LNCAP (cell line): Measurements from ENCODE around the gene YTHDF2.

ENCODE experiments used
- TF ChIP-seq, protein P1 (sequence below): fragments of 450-650 bp; IDR thresholded peaks from 2 replicates; pipeline ENCODE4 v1.5.1; 2017; ENCODE audit warnings: mild to moderate bottlenecking

The YTHDF2 gene

DNA sequence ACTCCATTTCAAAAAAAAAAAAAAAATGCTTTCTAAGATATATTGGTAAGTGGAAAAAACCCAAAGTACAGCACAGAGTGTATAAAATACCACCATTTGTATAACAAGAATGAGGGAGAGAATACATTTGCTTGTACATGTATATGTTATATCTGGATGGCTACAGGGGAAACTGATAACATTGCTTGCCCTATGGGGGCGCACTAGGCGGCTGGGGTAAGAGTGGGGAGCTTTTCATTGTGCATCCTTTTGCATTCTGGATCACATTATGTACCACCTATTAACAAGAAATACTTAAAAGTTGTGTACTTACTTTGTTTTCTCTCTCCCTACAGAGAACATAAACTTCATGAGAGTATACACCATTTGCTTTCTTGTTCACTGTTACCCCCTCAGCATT, 46.6 kb downstream of the YTHDF2 start:
- TF ChIP-seq, protein P1, sequence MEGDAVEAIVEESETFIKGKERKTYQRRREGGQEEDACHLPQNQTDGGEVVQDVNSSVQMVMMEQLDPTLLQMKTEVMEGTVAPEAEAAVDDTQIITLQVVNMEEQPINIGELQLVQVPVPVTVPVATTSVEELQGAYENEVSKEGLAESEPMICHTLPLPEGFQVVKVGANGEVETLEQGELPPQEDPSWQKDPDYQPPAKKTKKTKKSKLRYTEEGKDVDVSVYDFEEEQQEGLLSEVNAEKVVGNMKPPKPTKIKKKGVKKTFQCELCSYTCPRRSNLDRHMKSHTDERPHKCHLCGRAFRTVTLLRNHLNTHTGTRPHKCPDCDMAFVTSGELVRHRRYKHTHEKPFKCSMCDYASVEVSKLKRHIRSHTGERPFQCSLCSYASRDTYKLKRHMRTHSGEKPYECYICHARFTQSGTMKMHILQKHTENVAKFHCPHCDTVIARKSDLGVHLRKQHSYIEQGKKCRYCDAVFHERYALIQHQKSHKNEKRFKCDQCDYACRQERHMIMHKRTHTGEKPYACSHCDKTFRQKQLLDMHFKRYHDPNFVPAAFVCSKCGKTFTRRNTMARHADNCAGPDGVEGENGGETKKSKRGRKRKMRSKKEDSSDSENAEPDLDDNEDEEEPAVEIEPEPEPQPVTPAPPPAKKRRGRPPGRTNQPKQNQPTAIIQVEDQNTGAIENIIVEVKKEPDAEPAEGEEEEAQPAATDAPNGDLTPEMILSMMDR, result no peak

DNA sequence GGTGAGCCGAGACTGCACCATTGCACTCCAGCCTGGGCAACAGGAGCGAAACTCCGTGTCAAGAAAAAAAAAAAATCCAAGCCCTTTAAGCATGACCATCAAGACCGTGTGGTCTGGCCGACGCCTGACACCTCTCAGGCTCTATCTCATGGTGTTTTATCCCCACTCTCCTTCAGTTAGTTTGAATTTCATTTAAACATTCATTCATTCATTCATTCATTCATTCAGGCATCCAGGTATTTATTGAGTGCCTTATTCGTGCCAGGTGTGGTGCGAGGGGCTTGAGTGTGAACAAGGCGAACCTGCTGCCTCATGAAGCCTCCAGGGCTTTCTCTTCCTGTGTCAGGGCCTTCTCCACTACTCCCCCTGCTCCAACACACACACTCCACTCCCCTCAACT, 52.7 kb downstream of the YTHDF2 start:
- TF ChIP-seq, protein P1, result no peak

DNA sequence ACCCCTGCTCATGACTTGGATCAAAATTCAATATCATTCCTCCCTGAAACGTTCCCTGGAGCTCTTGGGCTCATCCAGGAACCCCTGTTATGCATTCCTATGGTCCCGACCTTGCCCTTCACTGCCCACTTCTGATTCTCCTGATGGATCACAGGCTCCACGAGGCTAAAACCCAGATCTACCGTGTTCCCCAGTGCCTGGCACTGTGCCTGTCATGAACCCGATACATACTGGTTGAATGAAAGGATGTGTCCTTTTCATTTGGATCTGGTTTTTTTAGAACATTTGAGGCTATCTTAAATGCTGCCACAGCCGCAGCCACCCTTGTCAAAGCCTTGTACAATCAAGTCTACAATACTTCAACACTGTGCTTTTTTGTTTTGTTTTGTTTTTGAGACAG, 53.1 kb downstream of the YTHDF2 start:
- TF ChIP-seq, protein P1, result no peak

DNA sequence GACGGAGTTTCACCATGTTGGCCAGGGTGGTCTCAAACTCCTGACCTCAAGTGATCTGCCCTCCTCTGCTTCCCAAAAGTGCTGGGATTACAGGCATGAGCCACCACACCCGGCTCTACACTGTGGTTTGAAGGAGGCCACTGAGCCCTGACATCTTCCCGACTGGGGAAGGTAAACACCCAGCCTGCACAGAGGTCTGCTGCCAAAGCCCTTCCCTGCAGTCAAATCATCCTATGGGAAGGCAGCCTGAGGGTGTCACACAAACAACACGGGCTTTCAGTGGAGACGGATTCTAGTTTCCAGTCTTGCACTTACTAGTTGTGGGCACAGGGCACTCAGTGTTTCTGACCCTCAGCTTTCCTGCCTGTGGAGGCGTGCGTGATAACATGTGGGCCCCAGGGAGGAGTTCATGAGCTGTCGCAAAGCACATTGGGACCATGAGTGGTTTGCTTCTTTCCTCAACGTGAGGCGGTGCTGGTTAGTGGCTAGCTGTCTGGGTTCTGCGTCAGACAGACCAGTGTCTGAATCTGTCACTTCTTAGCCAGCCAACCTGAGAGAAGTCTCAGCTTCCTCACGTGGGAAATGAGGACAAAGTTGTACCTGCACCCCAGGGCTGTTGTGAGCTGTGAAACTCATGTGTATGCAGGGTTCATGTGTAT, 53.8 kb downstream of the YTHDF2 start:
- TF ChIP-seq, protein P1, result no peak

DNA sequence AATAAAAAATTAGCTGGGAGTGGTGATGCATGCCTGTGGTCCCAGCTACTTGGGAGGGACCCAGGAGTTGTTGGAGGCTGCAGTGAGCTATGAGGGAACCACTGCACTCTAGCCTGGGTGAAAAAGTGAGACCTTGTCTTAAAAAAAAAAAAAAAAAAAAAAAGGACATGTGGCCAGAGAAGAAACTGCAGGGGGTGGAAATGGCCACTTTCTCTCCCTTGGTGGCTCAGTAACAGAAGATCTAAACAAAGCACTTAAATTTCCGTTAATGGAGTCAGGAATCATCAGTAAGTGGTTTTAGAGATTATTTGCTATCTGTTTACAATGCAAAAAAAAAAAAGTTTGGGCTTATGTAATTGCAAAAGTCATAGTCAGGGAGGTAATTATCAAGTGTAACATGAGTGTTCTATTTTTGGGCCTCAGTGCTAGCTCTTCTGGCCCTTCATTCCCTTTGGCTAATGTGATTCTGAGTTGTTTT, 55.9 kb downstream of the YTHDF2 start:
- TF ChIP-seq, protein P1, result no peak

DNA sequence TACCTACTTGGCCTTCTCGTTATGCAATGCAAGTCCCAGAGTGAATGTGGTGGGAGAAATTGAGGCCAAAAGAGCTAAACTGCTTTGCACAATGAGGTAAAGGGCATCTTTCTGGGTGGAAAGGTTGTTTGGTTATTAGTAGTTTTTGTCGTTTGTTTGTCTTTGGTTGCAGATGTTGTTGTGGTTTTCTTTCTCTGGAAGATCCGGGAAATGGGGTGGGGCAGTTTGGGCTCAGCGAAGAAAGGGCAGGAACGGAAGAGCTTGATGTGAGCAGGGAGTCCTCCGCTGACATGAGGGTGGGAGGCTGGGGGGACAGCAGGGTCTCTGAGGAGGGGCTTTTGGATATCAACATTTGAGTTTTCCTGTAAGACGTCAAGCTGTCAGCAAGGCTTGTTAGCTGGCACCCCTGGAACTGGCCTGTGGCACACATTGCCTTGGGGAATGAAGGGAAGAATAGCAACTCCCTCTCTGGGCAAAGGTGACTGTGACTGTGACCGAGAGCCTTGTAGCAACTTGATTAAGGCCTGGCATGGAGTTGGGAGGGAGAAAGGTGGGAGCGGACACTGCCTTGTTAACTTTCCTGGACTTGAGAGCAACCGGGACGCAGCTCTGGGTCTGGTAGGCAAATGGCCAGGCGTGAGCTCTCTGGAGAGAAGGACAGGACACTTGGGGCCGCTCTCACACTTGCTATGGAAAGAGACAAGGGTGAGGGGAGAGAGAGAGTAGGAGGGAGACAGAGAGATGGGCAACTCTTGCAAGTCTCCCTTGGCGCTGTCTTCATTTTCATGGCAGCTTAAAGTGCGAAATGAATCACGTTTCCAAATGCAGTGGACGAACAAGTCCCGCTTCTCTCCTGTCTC, 59.8 kb downstream of the YTHDF2 start:
- TF ChIP-seq, protein P1, result no peak

DNA sequence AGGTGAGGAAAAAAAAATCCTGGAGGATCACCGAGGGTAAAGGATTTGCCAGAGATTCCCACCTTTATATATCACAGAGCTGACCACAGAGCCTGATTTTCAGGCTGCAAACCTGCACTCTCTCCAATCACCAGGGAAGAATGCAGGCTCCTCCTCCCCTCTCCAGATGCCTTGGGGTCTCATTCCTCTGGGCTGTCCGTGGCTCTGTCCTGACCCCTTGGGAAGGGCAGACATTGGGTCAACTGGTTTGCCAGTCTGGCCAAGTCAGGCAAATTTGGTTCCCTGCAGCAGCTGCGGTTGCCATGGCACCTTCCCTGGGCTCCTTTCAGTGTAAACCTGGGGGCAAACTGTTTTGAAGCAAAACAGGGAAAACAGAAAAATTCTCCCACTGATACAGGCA, 63.6 kb downstream of the YTHDF2 start:
- TF ChIP-seq, protein P1, result no peak
